ENCODE data around the gene TIMELESS. TPM values are rescaled to one million over a fixed set of nuclear protein-coding genes. Genes with fewer than 3 reads are reported as not detected.
"Not testable (repeated sequence)": the region's sequence is repeated elsewhere in the genome, so short reads cannot be mapped to it uniquely, and the experiment has no call there.

Gene TIMELESS
- total and polyA plus RNA-seq, 4 donors, result 7.3 to 11.2 (median 9.0) TPM

DNA sequence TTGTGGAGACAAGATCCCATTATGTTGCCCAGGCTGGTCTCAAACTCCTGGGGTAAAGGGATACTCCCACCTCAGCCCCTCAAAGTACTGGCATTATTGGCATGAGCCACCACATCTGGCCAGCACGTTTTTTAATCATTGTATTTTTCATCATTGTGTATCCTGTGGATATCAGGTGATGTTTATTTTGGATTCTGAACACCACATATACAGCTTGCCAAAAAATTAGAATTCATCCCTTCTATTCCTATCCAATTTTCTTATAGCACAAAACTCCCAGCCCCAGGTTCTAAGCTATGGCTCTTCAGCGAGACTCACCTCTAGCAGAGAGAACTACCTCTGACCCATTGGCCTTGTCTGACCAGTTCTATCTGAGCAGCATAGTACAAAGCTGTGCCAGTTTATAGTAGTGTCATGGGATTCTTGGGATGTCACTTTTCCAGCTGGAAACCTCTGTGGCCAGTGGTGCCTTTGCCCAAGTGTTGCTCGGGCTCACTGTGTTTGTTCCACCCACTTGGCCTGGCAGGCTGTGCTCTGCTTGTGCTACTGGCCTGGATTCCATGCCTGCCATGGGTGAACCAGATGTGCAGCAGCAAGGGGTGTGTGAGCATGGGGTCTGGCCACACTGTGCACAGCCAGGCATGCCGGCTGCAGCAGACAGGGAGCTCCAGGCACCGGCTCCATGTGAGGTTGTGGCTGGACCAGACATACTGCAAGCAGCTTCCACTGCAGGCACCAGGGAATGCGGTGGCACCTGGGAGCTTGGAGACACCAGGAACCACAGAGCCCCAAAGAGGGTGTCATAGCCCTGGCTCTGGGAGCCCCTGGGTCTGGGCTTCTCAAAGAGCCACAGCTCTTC lies 37.2 kb downstream of the TIMELESS start:
- Histone ChIP-seq H3K36me3 (ENCODE audit: control insufficient read depth in 4 of 4, insufficient read depth in 4 of 4, low read length in 4 of 4) (peaks cover 0 to 2% (median 0%) of the 10 kb centered on the region in 4 donors), H3K4me3 (no peak overlapping the region), H3K9me3 (ENCODE audit: control insufficient read depth in 4 of 4, insufficient read depth in 3 of 4, low read length in 3 of 4) (no peaks in the 10 kb centered on the region), H3K27ac (ENCODE audit: low read depth in 1 of 2, low read length in 1 of 2) (no peak overlapping the region), H3K4me1 (ENCODE audit: control insufficient read depth in 5 of 5, insufficient read depth in 5 of 5, low read length in 5 of 5) (no peaks in the 10 kb centered on the region), H3K9ac (ENCODE audit: insufficient read depth in 1 of 2, low read length in 2 of 2) (no peak overlapping the region), H3K27me3 (ENCODE audit: control insufficient read depth in 3 of 3, insufficient read depth in 3 of 3, low read length in 2 of 3) (no peaks in the 10 kb centered on the region)
- 83 to 90% methylated on average over 6 of the region's 6 CpGs for WGBS, 2 donors
- ATAC-seq (ENCODE audit: insufficient read depth, low FRiP score) (no peak), DNase-seq (no peak)
- TF ChIP-seq, protein P1, sequence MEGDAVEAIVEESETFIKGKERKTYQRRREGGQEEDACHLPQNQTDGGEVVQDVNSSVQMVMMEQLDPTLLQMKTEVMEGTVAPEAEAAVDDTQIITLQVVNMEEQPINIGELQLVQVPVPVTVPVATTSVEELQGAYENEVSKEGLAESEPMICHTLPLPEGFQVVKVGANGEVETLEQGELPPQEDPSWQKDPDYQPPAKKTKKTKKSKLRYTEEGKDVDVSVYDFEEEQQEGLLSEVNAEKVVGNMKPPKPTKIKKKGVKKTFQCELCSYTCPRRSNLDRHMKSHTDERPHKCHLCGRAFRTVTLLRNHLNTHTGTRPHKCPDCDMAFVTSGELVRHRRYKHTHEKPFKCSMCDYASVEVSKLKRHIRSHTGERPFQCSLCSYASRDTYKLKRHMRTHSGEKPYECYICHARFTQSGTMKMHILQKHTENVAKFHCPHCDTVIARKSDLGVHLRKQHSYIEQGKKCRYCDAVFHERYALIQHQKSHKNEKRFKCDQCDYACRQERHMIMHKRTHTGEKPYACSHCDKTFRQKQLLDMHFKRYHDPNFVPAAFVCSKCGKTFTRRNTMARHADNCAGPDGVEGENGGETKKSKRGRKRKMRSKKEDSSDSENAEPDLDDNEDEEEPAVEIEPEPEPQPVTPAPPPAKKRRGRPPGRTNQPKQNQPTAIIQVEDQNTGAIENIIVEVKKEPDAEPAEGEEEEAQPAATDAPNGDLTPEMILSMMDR (IDR thresholded peaks at IDR 0.05; ENCODE audit: control extremely low read depth, extremely low read depth), result no peak

DNA sequence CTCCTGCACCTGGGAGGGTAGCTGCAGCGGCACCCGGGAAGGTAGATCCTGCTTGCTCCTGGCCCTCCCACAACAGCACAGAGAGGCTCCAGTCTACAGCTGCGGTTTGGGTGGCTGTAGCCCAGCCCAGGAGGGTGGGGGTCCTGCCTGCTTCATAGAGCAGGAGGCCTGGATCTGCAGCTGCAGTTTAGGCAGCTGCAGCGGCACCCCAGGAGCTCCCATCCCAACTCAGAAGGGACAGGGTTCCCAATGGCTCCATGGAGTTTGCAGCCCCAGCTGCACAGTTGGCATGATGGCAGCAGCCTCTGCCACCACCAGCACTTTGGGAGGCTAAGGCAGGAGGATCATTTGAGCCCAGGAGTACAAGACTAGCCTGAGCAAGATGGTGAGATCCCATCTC lies 38.5 kb downstream of the TIMELESS start:
- DNase-seq (no peak), ATAC-seq (ENCODE audit: insufficient read depth, low FRiP score) (no peak)
- H3K4me3 ChIP-seq, result no peak overlapping the region
- H3K4me1 ChIP-seq (ENCODE audit: control insufficient read depth in 5 of 5, insufficient read depth in 5 of 5, low read length in 5 of 5), result no peaks in the 10 kb centered on the region
- no peak overlapping the region for H3K9ac ChIP-seq (ENCODE audit: insufficient read depth in 1 of 2, low read length in 2 of 2)
- H3K36me3 ChIP-seq (ENCODE audit: control insufficient read depth in 4 of 4, insufficient read depth in 4 of 4, low read length in 4 of 4), result peaks cover 0 to 2% (median 0%) of the 10 kb centered on the region in 4 donors
- TF ChIP-seq, protein P1 (IDR thresholded peaks at IDR 0.05; ENCODE audit: control extremely low read depth, extremely low read depth), result no peak
- H3K27ac ChIP-seq (ENCODE audit: low read depth in 1 of 2, low read length in 1 of 2), result no peak overlapping the region
- whole genome bisulfite sequencing, 2 donors, result 89 to 95% methylated on average over 4 of the region's 4 CpGs
- H3K27me3 ChIP-seq (ENCODE audit: control insufficient read depth in 3 of 3, insufficient read depth in 3 of 3, low read length in 2 of 3), result no peaks in the 10 kb centered on the region
- no peaks in the 10 kb centered on the region for H3K9me3 ChIP-seq (ENCODE audit: control insufficient read depth in 4 of 4, insufficient read depth in 3 of 4, low read length in 3 of 4)

DNA sequence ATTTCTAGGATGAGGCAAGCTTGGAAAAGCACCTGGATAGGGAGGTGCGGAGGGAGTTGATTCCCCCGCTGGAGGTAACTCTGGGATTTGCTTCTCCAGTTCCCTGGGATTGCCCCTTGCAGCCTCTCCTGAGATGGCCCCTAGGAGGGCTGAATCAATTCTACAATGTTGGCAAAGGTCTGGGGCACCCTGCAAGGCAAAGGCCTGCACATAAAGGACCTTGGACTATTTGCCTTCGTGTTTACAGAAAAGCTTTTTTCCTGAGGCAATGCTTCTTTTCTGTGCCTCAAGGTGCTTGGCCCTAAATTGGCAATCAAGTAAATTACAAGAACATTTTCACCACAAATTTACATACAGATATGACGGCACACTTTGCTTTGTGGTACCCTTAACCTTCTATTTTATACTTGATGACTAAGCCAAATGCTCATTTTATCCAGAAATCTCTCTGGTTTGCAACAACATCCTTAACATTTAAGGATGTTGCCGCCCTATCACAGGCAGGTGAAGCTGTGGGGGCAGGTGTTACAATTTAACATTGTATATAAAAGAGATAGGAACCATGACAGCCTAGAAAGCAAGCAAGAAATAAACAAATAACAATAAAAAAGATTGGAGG lies 40.3 kb downstream of the TIMELESS start:
- Histone ChIP-seq H3K9me3 (ENCODE audit: control insufficient read depth in 4 of 4, insufficient read depth in 3 of 4, low read length in 3 of 4) (no peaks in the 10 kb centered on the region), H3K4me3 (no peak overlapping the region), H3K4me1 (ENCODE audit: control insufficient read depth in 5 of 5, insufficient read depth in 5 of 5, low read length in 5 of 5) (no peaks in the 10 kb centered on the region), H3K27ac (ENCODE audit: low read depth in 1 of 2, low read length in 1 of 2) (no peak overlapping the region), H3K36me3 (ENCODE audit: control insufficient read depth in 4 of 4, insufficient read depth in 4 of 4, low read length in 4 of 4) (no peaks in the 10 kb centered on the region), H3K27me3 (ENCODE audit: control insufficient read depth in 3 of 3, insufficient read depth in 3 of 3, low read length in 2 of 3) (no peaks in the 10 kb centered on the region), H3K9ac (ENCODE audit: insufficient read depth in 1 of 2, low read length in 2 of 2) (no peak overlapping the region)
- TF ChIP-seq, protein P1 (IDR thresholded peaks at IDR 0.05; ENCODE audit: control extremely low read depth, extremely low read depth), result no peak
- no peak for ATAC-seq (ENCODE audit: insufficient read depth, low FRiP score)
- no peak for DNase-seq
- WGBS, 2 donors, result 90 to 94% methylated on average over 5 of the region's 5 CpGs

DNA sequence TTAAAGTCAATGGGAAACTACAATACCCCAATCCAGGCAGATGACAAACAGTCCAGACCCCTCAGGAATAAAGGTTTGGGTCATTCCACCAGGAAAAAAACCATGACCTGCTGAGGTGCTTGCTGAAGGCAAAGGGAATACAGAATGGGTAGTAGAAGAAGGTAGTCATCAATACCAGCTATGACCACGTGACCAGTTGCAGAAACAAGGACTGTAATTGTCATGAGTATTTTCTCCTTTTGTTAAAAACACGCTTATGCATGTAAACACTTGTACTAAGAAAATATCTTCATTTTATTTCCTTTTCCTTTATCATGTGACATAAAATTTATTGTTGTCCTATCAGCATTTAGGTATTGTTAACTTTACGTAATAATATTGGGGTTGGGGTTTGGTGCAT lies 45.0 kb downstream of the TIMELESS start:
- WGBS, 2 donors, result 62 to 92% methylated on average over 3 of the region's 3 CpGs
- not testable (repeated sequence) for H3K4me1 ChIP-seq (ENCODE audit: control insufficient read depth in 5 of 5, insufficient read depth in 5 of 5, low read length in 5 of 5); ATAC-seq (ENCODE audit: insufficient read depth, low FRiP score)

DNA sequence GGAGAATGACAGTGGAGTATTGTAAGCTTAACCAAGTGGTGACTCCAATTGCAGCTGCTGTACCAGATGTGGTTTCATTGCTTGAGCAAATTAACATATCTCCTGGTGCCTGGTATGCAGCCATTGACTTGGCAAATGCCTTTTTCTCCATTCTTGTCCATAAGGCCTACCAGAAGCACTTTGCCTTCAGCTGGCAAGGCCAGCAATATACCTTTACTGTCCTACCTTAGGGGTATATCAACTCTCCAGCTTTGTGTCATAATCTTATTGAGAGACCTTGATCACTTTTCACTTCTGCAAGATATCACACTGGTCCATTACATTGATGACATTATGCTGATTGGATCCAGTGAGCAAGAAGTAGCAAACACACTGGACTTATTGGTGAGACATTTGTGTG lies 47.6 kb downstream of the TIMELESS start:
- not testable (repeated sequence) for H3K36me3 ChIP-seq (ENCODE audit: control insufficient read depth in 4 of 4, insufficient read depth in 4 of 4, low read length in 4 of 4); ATAC-seq (ENCODE audit: insufficient read depth, low FRiP score); H3K27me3 ChIP-seq (ENCODE audit: control insufficient read depth in 3 of 3, insufficient read depth in 3 of 3, low read length in 2 of 3); H3K9me3 ChIP-seq (ENCODE audit: control insufficient read depth in 4 of 4, insufficient read depth in 3 of 4, low read length in 3 of 4); H3K9ac ChIP-seq (ENCODE audit: insufficient read depth in 1 of 2, low read length in 2 of 2); H3K4me1 ChIP-seq (ENCODE audit: control insufficient read depth in 5 of 5, insufficient read depth in 5 of 5, low read length in 5 of 5); DNase-seq; H3K4me3 ChIP-seq; H3K27ac ChIP-seq (ENCODE audit: low read depth in 1 of 2, low read length in 1 of 2)

More for the DNA sequence above, 45.0 kb downstream of the TIMELESS start:
- H3K4me3 ChIP-seq; H3K9me3 ChIP-seq (ENCODE audit: control insufficient read depth in 4 of 4, insufficient read depth in 3 of 4, low read length in 3 of 4); H3K27me3 ChIP-seq (ENCODE audit: control insufficient read depth in 3 of 3, insufficient read depth in 3 of 3, low read length in 2 of 3); DNase-seq; H3K27ac ChIP-seq (ENCODE audit: low read depth in 1 of 2, low read length in 1 of 2); H3K36me3 ChIP-seq (ENCODE audit: control insufficient read depth in 4 of 4, insufficient read depth in 4 of 4, low read length in 4 of 4); H3K9ac ChIP-seq (ENCODE audit: insufficient read depth in 1 of 2, low read length in 2 of 2): not testable (repeated sequence)

DNA sequence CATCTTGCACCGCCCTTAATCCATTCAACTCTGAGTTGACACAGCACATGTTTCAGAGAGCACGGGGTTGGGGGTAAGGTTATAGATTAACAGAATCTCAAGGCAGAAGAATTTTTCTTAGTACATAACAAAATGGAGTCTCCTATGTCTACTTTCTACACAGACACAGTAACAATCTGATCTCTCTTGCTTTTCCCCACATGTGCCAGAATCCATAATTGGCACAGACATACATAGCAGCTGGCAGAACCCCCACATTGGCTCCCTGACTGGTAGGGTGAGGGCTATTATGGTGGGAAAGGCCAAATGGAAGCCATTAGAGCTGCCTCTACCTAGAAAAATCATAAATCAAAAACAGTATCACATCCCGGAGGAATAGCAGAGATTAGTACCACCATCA lies 48.1 kb downstream of the TIMELESS start:
- H3K36me3 ChIP-seq (ENCODE audit: control insufficient read depth in 4 of 4, insufficient read depth in 4 of 4, low read length in 4 of 4); H3K4me1 ChIP-seq (ENCODE audit: control insufficient read depth in 5 of 5, insufficient read depth in 5 of 5, low read length in 5 of 5); H3K9ac ChIP-seq (ENCODE audit: insufficient read depth in 1 of 2, low read length in 2 of 2); H3K27me3 ChIP-seq (ENCODE audit: control insufficient read depth in 3 of 3, insufficient read depth in 3 of 3, low read length in 2 of 3); DNase-seq; H3K27ac ChIP-seq (ENCODE audit: low read depth in 1 of 2, low read length in 1 of 2); H3K4me3 ChIP-seq; ATAC-seq (ENCODE audit: insufficient read depth, low FRiP score); H3K9me3 ChIP-seq (ENCODE audit: control insufficient read depth in 4 of 4, insufficient read depth in 3 of 4, low read length in 3 of 4): not testable (repeated sequence)
- WGBS, 2 donors, result 98 to 100% methylated on average over 1 of the region's 3 CpGs
